Activated CD4-positive, CD25-positive, alpha-beta regulatory T cell (primary cell): Measurements from ENCODE around the gene CEP135.
"Not testable (repeated sequence)": the region's sequence is repeated elsewhere in the genome, so short reads cannot be mapped to it uniquely, and the experiment has no call there.

Source experiments
- DNase-seq, 4 experiments: peaks; one replicate each; lab custom pipeline; 2025; lab: John Stamatoyannopoulos, UW

The CEP135 gene

GRCh38 chr4:56072730-56073129 lies 124.0 kb downstream of the CEP135 start:
- DNase-seq = not testable (repeated sequence)

- DNase-seq = no peak
These were observed 128.9 kb downstream of the CEP135 start for GRCh38 chr4:56077676-56078075.

GRCh38 chr4:56078866-56079265 lies 130.1 kb downstream of the CEP135 start:
- no peak for DNase-seq

GRCh38 chr4:56080384-56080783 lies 131.6 kb downstream of the CEP135 start:
- no peak for DNase-seq

GRCh38 chr4:56082829-56083228 lies 134.1 kb downstream of the CEP135 start:
- no peak for DNase-seq
